A549 (cell line): ENCODE measurements around the gene TRPV3.

Experiments
- ATOH8 ChIP-seq: fragments of 250-450 bp; sonication (Bioruptor Pico); IDR thresholded peaks from 2 replicates; pipeline ENCODE4 v1.5.0; 2020; ENCODE audit warnings: low read depth, mild to moderate bottlenecking, moderate library complexity
- CBX2 ChIP-seq: fragments of 200-600 bp; sonication (generic); IDR thresholded peaks from 2 replicates; pipeline ENCODE4 v1.6.1; 2016; ENCODE audit warnings: low read depth, mild to moderate bottlenecking, borderline replicate concordance
- CBX8 ChIP-seq: fragments of 200-600 bp; sonication (generic); IDR thresholded peaks from 2 replicates; pipeline ENCODE4 v1.6.1; 2016
- EP300 ChIP-seq, 2 experiments: fragments of >200 bp; sonication (Bioruptor Twin); formaldehyde crosslinking; IDR thresholded peaks; 2 replicates in 1 of 2; 3 replicates in 1 of 2; pipeline ENCODE4 v1.6.1; 2016 to 2017
- JUNB ChIP-seq: fragments of >200 bp; sonication (Bioruptor Twin); formaldehyde crosslinking; IDR thresholded peaks from 2 replicates; pipeline ENCODE4 v1.6.1; 2016
- MAX ChIP-seq: IDR thresholded peaks from 2 replicates; pipeline ENCODE4 v1.6.1; 2012
- MYC ChIP-seq: IDR thresholded peaks from 2 replicates; pipeline ENCODE4 v1.6.1; 2012; ENCODE audit warnings: mild to moderate bottlenecking, inconsistent platforms, low read length, improper control_type of control experiment, borderline replicate concordance
- POLR2A ChIP-seq: IDR thresholded peaks from 2 replicates; pipeline ENCODE4 v1.6.1; 2012; ENCODE audit warnings: mild to moderate bottlenecking, low read length
- RFX5 ChIP-seq: fragments of 450-650 bp; IDR thresholded peaks from 2 replicates; pipeline ENCODE4 v1.7.1; 2014; ENCODE audit warnings: antibody characterized with exemption, mild to moderate bottlenecking, moderate library complexity
- SMC3 ChIP-seq: fragments of >200 bp; sonication (Bioruptor Twin); formaldehyde crosslinking; IDR thresholded peaks from 3 replicates; pipeline ENCODE4 v1.6.1; 2018; ENCODE audit warnings: inconsistent platforms
- USF2 ChIP-seq: fragments of 450-650 bp; IDR thresholded peaks from 2 replicates; pipeline ENCODE4 v1.6.1; 2014; ENCODE audit warnings: antibody characterized with exemption
- ZSCAN20 ChIP-seq: fragments of 250-450 bp; sonication (Bioruptor Pico); IDR thresholded peaks from 2 replicates; pipeline ENCODE4 v1.8.0; 2022; ENCODE audit warnings: mild to moderate bottlenecking, moderate library complexity
- TF ChIP-seq, protein P1 (sequence below): fragments of >200 bp; sonication (Bioruptor Twin); formaldehyde crosslinking; IDR thresholded peaks from 3 replicates; pipeline ENCODE4 v1.5.1; 2016
- TF ChIP-seq, protein P2 (sequence below): fragments of 200-600 bp; sonication (generic); IDR thresholded peaks from 2 replicates; pipeline ENCODE4 v1.6.1; 2016; ENCODE audit warnings: antibody characterized with exemption, mild to moderate bottlenecking, moderate library complexity

GRCh38 chr17:3479988-3480387, 77.6 kb downstream of the TRPV3 start:
- TF ChIP-seq, protein P1, sequence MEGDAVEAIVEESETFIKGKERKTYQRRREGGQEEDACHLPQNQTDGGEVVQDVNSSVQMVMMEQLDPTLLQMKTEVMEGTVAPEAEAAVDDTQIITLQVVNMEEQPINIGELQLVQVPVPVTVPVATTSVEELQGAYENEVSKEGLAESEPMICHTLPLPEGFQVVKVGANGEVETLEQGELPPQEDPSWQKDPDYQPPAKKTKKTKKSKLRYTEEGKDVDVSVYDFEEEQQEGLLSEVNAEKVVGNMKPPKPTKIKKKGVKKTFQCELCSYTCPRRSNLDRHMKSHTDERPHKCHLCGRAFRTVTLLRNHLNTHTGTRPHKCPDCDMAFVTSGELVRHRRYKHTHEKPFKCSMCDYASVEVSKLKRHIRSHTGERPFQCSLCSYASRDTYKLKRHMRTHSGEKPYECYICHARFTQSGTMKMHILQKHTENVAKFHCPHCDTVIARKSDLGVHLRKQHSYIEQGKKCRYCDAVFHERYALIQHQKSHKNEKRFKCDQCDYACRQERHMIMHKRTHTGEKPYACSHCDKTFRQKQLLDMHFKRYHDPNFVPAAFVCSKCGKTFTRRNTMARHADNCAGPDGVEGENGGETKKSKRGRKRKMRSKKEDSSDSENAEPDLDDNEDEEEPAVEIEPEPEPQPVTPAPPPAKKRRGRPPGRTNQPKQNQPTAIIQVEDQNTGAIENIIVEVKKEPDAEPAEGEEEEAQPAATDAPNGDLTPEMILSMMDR, result no peak
- TF ChIP-seq CBX2 (no peak), MAX (no peak), CBX8 (no peak), RFX5 (no peak), POLR2A (no peak), ZSCAN20 (CRISPR knock-in tag) (no peak), ATOH8 (no peak), SMC3 (no peak), EP300 (IDR thresholded peaks at IDR 0.05) (no peak), MYC (no peak), JUNB (no peak), USF2 (no peak)
- TF ChIP-seq, protein P2, sequence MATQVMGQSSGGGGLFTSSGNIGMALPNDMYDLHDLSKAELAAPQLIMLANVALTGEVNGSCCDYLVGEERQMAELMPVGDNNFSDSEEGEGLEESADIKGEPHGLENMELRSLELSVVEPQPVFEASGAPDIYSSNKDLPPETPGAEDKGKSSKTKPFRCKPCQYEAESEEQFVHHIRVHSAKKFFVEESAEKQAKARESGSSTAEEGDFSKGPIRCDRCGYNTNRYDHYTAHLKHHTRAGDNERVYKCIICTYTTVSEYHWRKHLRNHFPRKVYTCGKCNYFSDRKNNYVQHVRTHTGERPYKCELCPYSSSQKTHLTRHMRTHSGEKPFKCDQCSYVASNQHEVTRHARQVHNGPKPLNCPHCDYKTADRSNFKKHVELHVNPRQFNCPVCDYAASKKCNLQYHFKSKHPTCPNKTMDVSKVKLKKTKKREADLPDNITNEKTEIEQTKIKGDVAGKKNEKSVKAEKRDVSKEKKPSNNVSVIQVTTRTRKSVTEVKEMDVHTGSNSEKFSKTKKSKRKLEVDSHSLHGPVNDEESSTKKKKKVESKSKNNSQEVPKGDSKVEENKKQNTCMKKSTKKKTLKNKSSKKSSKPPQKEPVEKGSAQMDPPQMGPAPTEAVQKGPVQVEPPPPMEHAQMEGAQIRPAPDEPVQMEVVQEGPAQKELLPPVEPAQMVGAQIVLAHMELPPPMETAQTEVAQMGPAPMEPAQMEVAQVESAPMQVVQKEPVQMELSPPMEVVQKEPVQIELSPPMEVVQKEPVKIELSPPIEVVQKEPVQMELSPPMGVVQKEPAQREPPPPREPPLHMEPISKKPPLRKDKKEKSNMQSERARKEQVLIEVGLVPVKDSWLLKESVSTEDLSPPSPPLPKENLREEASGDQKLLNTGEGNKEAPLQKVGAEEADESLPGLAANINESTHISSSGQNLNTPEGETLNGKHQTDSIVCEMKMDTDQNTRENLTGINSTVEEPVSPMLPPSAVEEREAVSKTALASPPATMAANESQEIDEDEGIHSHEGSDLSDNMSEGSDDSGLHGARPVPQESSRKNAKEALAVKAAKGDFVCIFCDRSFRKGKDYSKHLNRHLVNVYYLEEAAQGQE, result no peak
